Skeletal muscle cell (primary cell): Measurements from ENCODE around the gene MCM7.
"Not testable (repeated sequence)": the region's sequence is repeated elsewhere in the genome, so short reads cannot be mapped to it uniquely, and the experiment has no call there.

Experiments used
- DNase-seq: peaks from one replicate; pipeline ENCODE4 v3.0.0-alpha.2; 2010; ENCODE audit warnings: low read depth
- H3K4me3 ChIP-seq: 2 replicates; pipeline ENCODE4 v1.5.1; 2011; ENCODE audit warnings: low read depth, mild to moderate bottlenecking, control low read depth, low read length, moderate library complexity

Gene MCM7

DNA sequence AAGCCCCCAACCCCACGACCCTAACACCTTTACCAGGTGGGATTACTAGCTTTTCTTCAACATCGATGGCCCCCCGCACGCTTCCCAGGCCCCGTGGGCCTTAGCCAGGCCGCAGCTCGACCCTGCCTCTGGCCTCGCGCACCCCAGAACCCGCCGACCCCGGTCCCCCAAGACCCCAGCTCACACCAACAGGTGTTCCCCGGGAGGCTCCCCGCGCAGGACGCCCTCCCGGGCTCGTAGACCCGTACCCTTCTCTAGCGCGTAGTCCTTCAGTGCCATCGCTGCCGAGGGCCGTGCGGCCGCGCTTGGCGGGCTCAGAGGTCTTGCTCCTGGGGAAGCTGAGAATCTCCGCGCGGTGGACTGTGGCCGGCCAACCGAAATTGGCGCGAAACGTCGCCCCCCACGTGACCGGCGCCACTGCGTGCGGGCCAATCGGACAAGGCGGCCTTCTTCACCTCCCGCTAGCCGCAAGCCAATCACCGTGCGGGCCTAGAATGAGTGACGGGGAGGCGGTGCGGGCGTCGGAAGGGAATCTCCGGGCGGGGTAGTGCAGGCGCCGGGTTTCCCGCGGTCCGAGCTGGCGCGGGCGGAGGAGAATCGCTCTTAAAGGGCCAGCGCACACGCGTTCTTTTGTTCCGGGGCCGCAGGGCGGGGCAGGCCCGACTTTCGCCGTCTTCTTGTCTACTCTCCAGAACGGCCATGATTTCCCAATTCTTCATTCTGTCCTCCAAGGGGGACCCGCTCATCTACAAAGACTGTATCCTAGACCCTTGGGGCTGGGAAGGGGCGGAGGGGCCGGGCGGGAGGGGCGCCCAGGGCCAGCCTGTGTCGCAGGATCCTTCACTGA is at the start of gene MCM7, which contains the start of gene AP4M1:
Gene MCM7 (minus strand): TSS at position 382 of the 847 bp plus-strand sequence. CDS start 103 bp downstream, at position 279.
Gene AP4M1 (plus strand): TSS at position 628 of the 847 bp plus-strand sequence. CDS start 72 bp downstream, at position 700.
- H3K4me3 ChIP-seq: peak within 1 kb of the TSS; percentile 86
- DNase-seq: peak; percentile 98

DNA sequence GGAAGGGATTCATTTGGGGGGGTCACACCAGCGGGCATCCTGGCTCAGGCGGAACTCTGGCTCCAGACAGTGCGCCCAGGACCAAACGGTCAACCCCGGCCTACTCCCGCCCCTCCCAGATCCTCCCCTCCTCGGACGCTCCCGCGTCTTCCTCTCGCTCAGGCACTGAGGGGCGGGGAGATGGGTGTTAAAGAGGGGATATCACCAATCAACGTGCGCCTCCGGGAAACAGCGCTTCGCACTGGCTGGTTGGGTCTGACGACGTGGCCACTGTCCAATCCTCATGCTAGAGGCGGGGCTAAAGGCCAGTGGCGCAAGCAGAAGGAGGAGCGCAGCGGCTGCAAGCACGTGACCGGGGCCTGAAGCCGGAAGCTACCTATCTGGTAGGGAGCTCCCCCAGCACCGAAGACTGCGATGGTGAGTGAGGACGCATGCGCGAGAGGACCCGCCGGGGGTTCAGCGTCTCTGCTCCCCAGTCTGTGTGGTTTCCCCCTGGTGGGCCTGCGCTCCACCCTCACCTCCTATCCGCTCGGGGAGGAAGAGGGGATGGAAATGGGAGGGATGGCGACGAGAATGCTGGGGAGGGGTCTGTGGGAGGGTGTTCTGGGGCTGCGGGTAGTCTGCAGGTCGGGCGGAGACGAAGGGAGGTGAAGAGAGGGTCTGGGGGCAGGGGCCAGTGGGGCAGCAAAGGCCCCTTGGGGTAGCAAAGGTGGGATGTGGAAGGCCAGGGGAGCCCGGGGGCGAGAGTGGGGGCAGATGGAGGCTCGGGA is 47.5 kb upstream of the MCM7 start, which contains the start of gene LAMTOR4:
Gene LAMTOR4 (plus strand): TSS at position 360 of the 770 bp plus-strand sequence. CDS start 55 bp downstream, at position 415.
- peak within 1 kb of the TSS; percentile 98 for H3K4me3 ChIP-seq

DNA sequence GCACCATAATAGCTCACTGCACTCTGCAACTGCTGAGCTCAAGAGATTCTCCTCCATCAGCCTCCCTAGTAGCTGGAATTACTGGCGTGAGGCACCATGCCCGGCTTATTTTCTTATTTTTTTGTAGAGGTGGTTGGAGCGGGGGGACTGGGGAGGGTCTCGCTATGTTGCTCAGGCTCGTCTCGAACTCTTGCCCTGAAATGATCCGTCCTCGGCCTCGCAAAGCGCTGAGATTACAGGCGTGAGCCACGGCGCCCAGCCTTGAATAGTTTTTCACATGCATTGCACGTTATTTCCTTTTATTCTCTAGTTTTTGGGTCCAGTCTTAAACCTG is 47.0 kb upstream of the MCM7 start:
- no peak for DNase-seq

More for the DNA sequence above, 47.5 kb upstream of the MCM7 start, which contains the start of gene LAMTOR4:
- peak; percentile 96 for DNase-seq

DNA sequence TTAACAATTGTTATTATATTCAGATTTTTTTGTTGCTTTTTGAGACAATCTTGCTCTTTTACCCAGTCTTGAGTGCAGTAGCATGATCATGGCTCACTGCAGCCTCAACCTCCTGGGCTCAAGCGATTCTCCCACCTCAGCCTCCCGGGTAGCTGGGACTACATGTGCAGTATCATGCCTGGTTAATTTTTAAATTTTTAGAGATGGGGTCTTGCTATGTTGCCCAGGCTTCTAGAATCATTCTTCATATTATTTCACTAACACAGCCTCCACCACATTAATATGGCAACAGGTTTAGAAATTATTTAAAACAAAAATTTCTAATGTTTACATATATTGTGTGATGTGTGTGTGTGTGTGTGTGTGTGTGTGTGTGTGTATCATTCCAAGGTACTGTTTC is 46.1 kb upstream of the MCM7 start:
- no peak for DNase-seq
- H3K4me3 ChIP-seq: no peak overlapping the region

More for the DNA sequence above, 47.0 kb upstream of the MCM7 start:
- H3K4me3 ChIP-seq: peak overlapping the region; percentile 98

DNA sequence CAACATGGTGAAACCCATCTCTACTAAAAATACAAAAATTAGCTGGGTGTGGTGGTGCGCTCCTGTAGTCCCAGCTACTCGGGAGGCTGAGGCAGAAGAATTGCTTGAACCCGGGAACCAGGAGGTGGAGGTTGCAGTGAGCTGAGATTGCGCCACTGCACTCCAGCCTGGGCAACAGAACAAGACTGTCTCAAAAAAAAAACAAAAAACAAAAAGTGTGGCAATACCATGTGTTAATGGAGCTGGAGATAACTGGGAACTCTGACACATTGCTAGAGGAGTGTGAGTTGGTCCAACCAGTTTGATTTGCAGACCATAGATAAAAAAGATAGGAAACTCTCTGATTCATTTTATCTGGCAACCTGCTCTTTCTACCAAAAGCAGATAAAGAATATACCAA is 45.2 kb upstream of the MCM7 start:
- not testable (repeated sequence) for DNase-seq, H3K4me3 ChIP-seq

DNA sequence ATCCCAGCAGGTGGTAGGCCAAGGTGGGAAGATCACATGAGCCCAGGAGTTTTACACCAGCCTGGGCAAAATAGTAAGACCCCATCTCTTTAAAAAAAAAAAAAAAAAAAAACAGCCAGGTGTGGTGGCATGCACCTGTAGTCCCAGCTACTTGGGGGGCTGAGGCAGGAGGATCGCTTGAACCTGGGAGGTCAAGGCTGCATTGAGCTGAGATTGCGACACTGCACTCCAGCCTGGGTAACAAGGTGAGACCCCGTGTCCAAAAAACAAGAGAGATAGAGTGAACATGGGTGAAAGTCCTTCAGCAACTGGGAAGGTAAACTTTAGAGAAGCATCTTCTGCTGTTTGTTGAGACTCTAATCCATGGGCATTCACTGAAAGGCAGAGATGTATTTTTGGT is 41.3 kb upstream of the MCM7 start:
- H3K4me3 ChIP-seq: no peak overlapping the region
- DNase-seq: no peak

DNA sequence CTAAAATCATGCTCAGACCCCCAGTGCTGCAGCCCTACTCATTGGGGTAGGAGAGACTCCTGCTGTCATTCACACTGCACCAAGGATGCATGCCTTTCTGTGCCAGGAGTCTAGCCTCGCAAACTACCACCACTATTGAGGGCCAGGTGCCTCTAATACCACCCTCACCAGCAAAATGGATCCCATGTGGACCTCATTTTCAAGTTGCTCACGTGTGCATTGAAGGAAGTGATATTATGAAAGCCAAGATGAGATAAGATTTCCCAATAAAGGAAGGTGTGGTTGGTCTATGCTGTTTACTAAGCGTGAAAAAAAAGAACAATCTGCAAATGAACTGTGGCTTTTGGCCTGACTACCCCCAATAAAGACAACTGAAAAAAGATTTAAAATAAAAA is 40.4 kb upstream of the MCM7 start:
- DNase-seq: no peak
- H3K4me3 ChIP-seq: no peak overlapping the region

DNA sequence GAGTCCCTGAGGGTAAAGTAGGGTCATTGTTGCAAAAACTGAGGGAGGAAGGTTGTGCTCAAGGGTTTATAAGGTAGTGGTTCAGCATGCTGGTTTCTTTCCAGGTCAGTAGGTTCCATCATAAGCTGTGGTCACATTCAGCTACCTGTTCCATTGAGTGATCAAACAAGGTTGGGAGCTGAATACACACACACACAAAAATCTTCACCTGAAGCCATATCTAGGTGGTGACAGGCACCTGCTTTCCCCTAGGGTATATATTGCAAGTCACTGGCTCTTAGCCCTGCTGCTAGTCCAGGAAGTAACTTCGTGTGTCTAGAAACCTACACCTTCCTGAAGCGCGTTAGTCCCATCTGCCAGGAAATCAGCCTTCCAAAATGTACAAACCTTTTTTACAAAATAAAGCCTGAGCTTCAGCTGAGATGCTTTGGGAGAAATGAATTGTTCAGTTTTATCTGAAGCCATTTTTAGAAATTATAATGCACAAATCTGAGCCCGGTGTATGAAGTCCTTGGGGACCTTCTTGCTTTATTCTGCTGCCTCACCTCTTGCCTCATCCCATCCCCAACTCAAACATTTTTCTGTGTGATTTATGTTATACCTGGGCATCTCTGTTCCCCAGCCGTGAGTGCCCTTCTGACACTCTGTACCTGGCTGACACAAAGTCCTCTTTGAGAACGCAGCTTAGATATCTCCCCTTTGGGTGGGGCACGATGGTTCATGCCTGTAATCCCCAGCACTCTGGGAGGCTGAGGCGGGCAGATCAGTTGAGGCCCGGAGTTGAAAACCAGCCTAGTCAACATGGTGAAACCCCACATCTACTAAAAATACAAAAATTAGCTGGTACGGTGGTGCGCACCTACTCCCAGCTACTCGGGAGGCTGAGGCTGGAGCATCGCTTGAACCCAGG is 36.9 kb upstream of the MCM7 start:
- no peak for DNase-seq
- H3K4me3 ChIP-seq: no peak overlapping the region

DNA sequence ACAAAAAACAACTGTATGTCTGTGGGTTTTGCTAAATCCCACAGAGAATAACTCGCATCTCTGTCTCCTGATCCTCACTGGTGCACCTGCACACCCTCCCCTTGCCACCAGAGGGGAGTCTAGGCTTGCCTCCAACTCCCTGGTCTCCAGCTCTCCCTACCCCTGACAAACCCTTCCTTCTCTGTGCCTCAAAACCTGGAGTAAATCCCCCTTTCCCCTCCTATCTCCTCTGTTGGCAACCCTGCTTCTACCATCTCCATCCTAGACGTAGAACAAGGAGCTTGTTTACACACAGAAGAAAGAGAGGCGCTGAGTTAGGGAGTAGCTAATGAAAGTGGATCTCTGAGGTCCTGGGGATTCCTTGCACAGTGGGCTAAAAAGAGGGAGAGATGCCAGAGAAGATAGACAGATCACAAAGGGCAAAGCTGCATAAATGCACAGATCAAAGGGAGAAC is 31.5 kb upstream of the MCM7 start:
- no peak for DNase-seq
- no peak overlapping the region for H3K4me3 ChIP-seq

DNA sequence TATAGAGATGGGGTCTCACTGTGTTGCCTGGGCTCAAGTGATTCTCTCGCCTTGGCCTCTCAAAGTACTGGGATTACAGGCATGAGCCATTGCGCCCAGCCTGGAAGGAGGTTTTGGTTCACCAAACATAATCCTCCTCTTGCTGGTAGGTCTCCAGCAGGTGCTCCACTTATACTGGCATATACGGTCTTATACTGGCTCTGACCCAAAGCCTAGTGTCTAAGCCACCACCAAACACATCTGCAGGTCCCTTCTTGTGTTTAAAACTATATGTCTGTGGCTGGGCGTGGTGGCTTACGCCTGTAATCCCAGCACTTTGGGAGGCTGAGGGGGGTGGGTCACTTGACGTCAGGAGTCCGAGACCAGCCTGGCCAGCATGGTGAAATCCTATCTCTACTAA is 30.9 kb upstream of the MCM7 start:
- no peak for DNase-seq
- H3K4me3 ChIP-seq: no peak overlapping the region

DNA sequence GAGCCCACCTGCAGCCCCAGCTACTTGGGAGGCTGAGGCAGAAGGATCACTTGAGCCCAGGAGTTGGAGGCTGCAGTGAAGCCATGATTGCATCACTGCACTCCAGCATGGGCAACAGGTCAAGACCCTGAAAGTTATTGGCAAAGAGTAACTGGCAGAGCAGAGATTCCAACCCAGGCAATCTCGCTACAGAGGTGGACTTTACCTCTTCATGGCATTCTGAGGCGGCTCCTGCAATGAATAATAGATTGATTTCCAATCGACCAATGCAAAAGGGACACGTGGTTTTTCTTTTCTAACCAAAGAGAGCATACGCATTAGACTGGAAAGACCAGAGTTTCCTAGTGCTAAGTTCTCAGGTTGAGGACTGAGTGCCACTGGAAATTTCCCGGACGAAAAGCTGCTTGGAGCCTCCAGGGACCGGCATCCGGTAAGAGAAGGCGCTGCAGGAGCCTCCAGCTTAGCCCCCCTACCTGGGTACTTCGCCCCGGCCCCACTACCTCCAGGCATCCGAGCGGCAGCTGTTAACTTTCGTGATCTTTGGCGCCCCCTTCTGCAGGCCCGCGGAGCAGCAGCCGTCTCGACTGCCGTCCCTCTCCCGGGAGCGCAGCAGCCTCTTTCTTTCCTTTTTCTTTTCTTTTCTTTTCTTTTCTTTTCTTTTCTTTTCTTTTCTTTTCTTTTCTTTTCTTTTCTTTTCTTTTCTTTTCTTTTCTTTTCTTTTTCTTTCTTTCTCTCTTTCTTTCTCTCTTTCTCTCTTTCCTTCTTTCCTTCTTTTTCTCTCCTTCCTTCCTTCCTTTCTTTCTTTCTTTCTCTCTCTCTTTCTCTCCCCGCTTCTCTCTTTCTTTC is 29.6 kb upstream of the MCM7 start:
- DNase-seq: no peak
- no peak overlapping the region for H3K4me3 ChIP-seq

DNA sequence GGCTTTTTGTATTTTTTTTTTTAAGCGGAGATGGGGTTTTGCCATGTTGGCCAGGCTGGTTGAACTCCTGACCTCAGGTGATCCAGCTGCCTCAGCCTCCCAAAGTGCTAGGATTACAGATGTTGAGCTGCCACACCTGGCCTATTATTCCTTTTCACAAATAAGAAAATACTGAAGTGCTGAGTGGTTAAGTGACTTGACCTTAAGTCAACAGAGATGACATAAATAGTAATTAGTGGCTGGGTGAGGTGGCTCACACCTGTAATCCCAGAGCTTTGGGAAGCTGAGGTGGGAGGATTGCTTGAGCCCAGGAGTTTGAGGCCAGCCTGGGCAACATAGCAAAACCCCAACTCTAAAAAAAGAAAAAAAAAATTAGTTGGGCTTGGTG is 29.0 kb upstream of the MCM7 start:
- H3K4me3 ChIP-seq, DNase-seq: not testable (repeated sequence)

DNA sequence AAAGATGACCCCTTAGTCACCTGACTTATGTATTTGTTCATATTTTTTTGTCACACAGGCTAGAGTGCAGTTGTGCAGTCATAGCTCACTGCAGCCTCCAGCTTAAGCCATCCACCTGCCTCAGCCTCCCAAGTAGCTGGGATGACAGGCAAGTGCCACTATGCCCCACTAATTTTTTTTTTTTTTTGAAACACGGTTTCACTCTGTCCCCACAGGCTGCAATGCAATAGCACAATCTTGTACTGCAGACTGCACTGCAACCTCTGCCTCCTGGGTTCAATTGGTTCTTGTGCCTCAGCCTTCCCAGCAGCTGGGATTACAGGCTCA is 27.4 kb upstream of the MCM7 start:
- H3K4me3 ChIP-seq: no peak overlapping the region
- DNase-seq: no peak

DNA sequence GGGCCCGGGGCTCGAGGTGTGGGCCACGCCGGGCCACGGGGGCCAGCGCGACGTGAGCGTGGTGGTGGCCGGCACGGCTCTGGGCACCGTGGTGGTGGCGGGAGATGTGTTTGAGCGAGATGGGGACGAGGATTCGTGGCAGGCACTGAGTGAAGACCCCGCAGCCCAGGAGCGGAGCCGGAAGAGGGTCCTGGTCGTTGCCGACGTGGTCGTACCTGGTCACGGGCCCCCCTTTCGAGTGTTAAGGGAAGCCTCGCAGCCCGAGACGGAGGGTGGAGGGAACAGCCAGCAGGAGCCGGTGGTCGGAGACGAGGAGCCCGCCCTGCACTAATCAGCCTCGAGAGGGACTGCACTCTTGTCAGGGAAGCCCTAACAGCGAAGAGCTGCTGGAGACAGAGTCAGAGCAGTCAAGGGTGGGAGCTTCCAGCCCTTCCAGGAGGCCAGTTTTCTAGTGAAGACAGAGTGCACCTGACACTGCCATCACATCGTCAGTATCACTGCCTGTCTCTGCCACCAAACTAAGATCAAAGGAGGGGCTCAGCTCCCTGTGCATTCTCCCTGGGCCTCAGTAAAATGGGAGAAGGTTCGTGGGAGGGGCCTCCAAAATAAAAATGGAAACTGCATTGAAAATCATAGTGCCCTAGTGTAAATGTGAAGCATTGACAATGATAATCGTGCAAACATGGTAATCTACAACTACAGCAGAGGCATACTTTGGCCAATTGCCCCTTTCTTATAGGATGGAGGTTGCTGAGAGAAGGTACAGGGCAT is 26.9 kb upstream of the MCM7 start:
- peak overlapping the region; percentile 90 for H3K4me3 ChIP-seq
- DNase-seq: no peak

DNA sequence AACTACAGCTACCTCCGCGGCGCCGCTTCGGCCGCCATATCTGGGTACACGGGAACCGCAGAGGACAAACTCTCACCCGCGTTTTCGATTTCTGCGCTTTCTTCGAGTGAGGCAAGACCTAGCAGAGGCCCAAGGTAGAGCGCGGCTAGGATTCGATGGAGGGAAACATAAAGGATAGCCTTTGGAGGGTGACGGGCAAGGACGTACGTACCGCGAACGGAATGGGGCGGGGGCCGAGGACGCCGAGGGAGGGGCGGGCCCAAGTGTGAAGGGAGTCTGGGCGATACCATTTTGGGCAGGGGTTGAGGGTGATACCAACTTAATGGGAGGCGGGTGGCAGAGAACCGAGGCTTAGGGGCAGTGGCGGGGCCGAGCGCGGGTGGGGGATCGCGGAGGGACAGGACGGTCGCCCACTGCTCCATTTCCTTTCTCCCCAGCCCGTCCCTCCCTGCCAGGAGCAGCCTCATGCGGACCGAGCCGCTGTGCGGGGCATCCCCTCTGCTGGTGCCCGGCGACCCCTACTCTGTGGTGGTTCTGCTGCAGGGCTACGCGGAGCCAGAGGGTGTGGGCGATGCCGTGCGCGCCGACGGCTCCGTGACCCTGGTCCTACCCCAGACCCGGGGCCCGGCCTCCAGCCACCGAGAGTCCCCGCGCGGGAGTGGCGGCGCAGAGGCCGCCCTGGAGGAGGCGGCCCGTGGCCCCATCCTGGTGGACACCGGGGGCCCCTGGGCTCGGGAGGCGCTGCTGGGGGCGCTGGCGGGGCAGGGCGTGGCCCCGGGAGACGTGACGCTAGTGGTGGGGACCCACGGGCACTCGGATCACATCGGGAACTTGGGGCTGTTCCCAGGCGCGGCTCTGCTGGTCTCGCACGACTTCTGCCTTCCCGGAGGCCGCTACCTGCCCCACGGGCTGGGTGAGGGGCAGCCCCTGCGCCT is 26.0 kb upstream of the MCM7 start, which contains the start of gene MBLAC1:
Gene MBLAC1 (plus strand): TSS at position 37 of the 935 bp plus-strand sequence. CDS start 429 bp downstream, at position 466.
- DNase-seq: peak; percentile 81
- H3K4me3 ChIP-seq: peak within 1 kb of the TSS; percentile 90

DNA sequence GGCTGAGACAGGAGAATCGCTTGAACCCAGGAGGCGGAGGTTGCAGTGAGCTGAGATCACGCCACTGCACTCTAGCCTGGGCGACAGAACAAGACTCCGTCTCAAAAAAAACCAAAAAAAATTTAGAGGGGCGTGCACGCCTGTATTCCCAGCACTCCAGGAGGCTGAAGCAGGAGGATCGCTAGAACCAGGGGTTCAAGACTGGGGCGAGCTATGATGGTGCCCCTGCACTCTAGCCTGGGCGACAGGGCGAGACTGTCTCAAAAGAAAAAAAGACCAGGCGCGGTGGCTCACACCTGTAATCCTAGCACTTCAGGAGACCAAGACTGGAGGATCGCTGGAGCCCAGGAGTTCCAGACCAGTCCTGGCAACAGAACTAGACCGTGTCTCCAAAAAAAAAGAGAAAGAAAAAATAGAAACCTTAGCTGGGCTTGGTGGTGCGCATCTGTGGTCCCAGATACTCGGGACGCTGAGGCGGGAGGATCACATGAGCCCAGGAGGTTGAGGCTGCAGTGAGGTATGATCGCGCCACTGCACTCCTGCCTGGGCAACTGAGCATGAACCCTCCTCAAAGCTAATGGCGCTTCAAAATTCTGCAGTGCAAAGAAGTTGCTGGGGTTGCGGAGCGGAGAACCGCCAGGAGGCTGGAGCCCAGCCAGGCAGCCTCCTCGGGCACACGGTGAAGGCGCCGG is 25.2 kb upstream of the MCM7 start:
- H3K4me3 ChIP-seq: peak overlapping the region; percentile 90
- DNase-seq: no peak
